Left colon (tissue), 2 donors: ENCODE results near the gene MRM3. TPM values are rescaled to one million over a fixed set of nuclear protein-coding genes. Genes with fewer than 3 reads are reported as not detected.
"Not testable (repeated sequence)": the region's sequence is repeated elsewhere in the genome, so short reads cannot be mapped to it uniquely, and the experiment has no call there.

Experiments
- ATAC-seq: fragments of 200-7000 bp; cut with Tn5 transposase; one replicate; pipeline ENCODE4 v1.9.1; 2020; ENCODE audit warnings: mild to moderate bottlenecking, moderate library complexity
- DNase-seq, 2 donors: peaks; one replicate each; pipeline ENCODE4 v3.0.0-alpha.2; 2020
- intact Hi-C, 2 donors: fragments of 100-400 bp; cut with DNase I in 1 of 2; cut with micrococcal nuclease in 1 of 2; formaldehyde crosslinking; loops; one replicate each; pipeline versions ENCODE4 v1.11.2 to v1.14.0; 2022; cut with DNase I, micrococcal nuclease
- total RNA-seq, 2 donors: library from RNA; stranded (reverse); fragmentation: NEBNext Ultra II Directional; extraction: Animal tissue kit (Norgen Biotek cat#: 25700); gene quantifications; one replicate each; pipeline ENCODE4 v1.2.1, GENCODE V29; 2021
- donor health status: DM: no; HTN: no; CAD: no.
- donor health status: DM: yes; HTN: yes; CAD: no.

MRM3 gene
- total RNA-seq, 2 donors from 2014 or later: 11.4 to 13.3 TPM

- ATAC-seq, DNase-seq: not testable (repeated sequence)
- intact Hi-C loops: loop anchor here (10.0 kb wide), 2 partner anchors 195 to 415 kb away; no protein-coding TSS in a partner anchor
Measured at GRCh38 chr17:789931-790873, 8.0 kb downstream of the MRM3 start.

GRCh38 chr17:790874-791247, 8.7 kb downstream of the MRM3 start:
- not testable (repeated sequence) for ATAC-seq, DNase-seq
- intact Hi-C loops: loop anchor here (10.0 kb wide), 1 partner anchor 194 kb away; no protein-coding TSS in a partner anchor

- intact Hi-C loops: loop anchor here (10.0 kb wide), 1 partner anchor 193 kb away; no protein-coding TSS in a partner anchor
- ATAC-seq (no peak), DNase-seq (no peak)
Measured at GRCh38 chr17:791829-792228, 9.7 kb downstream of the MRM3 start.

GRCh38 chr17:792277-792676, 10.1 kb downstream of the MRM3 start:
- ATAC-seq (no peak), DNase-seq (no peak)
- intact Hi-C loops: loop anchor here (10.0 kb wide), 1 partner anchor 193 kb away; no protein-coding TSS in a partner anchor

GRCh38 chr17:794876-795275, 12.7 kb downstream of the MRM3 start:
- DNase-seq (peak; percentile 63 to 82), ATAC-seq (peak; percentile 97)
- intact Hi-C loops: loop anchor here (10.0 kb wide), 1 partner anchor 190 kb away; no protein-coding TSS in a partner anchor

GRCh38 chr17:795276-795675, 13.1 kb downstream of the MRM3 start:
- intact Hi-C loops: loop anchor here (10.0 kb wide), 1 partner anchor 190 kb away; no protein-coding TSS in a partner anchor
- no peak for ATAC-seq
- no peak for DNase-seq

GRCh38 chr17:795721-796120, 13.6 kb downstream of the MRM3 start:
- no peak for DNase-seq
- ATAC-seq: no peak
- intact Hi-C loops: loop anchor here (10.0 kb wide), 1 partner anchor 189 kb away; no protein-coding TSS in a partner anchor

GRCh38 chr17:796609-797008, 14.5 kb downstream of the MRM3 start:
- intact Hi-C loops: loop anchor here (10.0 kb wide), 1 partner anchor 188 kb away; no protein-coding TSS in a partner anchor

GRCh38 chr17:797236-797840, 15.2 kb downstream of the MRM3 start:
- DNase-seq (no peak), ATAC-seq (no peak)
- intact Hi-C loops: loop anchor here (10.0 kb wide), 1 partner anchor 187 kb away; no protein-coding TSS in a partner anchor

More at GRCh38 chr17:796609-797008, 14.5 kb downstream of the MRM3 start:
- DNase-seq (no peak), ATAC-seq (no peak)

GRCh38 chr17:798246-798645, 16.1 kb downstream of the MRM3 start:
- ATAC-seq (no peak), DNase-seq (no peak)
- intact Hi-C loops: loop anchor here (10.0 kb wide), 1 partner anchor 187 kb away; no protein-coding TSS in a partner anchor

GRCh38 chr17:799261-799660, 17.1 kb downstream of the MRM3 start:
- no peak for DNase-seq
- intact Hi-C loops: loop anchor here (10.0 kb wide), 1 partner anchor 186 kb away; no protein-coding TSS in a partner anchor
- no peak for ATAC-seq

GRCh38 chr17:800446-801242, 18.5 kb downstream of the MRM3 start:
- ATAC-seq: no peak
- no peak for DNase-seq
- intact Hi-C loops: no loop called here

- intact Hi-C loops: no loop called here
- ATAC-seq: no peak
- no peak for DNase-seq
Measured at GRCh38 chr17:801660-802059, 19.5 kb downstream of the MRM3 start.

- intact Hi-C loops: no loop called here
- no peak for DNase-seq
- ATAC-seq: no peak
Measured at GRCh38 chr17:802481-802880, 20.3 kb downstream of the MRM3 start.

GRCh38 chr17:802901-803881, 21.0 kb downstream of the MRM3 start:
- no peak for DNase-seq
- intact Hi-C loops: no loop called here
- ATAC-seq: no peak

- DNase-seq: no peak
- no peak for ATAC-seq
- intact Hi-C loops: no loop called here
Measured at GRCh38 chr17:804541-805435, 22.6 kb downstream of the MRM3 start.
